Activated gamma-delta T cell treated with Interleukin-2 at 50 U/mL for 16 hours (primary cell): Measurements from ENCODE around the gene KRTAP5-1.

Source experiments
- DNase-seq: peaks from one replicate; pipeline ENCODE4 v3.0.0-alpha.2; 2020

KRTAP5-1 gene

GRCh38 chr11:1540074-1540473 is 45.0 kb downstream of the KRTAP5-1 start:
- no peak for DNase-seq

DNA sequence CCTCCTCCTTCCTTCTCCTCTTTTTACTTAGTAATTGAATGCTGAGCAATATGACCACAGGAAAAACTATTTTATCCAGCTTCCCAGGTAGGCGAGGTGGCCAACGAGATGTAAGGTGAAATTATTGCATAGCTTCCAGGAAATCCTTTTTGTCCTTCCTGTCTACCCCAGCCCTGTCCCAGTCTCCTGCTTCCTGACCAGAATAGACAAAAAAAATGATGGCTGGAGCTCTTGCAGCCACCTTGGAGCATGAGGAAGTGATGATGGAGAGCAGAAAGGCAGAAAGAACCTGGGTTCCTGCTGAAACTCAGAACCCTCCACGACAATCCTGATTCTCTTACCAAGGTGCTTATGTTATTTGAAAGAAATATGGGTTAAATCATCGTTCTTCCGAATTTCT is 46.9 kb downstream of the KRTAP5-1 start:
- DNase-seq = no peak

GRCh38 chr11:1536065-1536843 is 48.8 kb downstream of the KRTAP5-1 start:
- no peak for DNase-seq

DNA sequence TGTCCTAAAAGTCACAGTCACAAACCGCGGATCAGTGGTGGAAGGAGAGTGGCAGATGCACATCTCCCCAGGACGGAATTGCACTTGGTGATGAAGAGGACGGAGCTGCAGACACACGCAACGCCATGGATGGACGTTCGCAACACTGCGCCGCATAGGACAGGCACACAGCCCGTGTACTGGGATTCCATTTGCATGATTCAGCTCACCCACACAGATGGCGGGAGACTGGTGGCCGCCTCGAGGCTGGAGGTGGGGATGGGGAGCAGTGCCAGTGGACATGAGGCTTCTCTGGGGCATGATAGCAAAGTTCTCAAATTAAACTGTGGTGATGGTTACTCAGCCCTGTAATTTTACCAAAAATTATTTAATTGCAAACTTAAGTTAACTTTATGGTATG is 50.4 kb downstream of the KRTAP5-1 start:
- DNase-seq = no peak
